Thyroid gland (tissue), 4 donors: Measurements from ENCODE around the gene HCN2.

ENCODE experiments used
- CTCF ChIP-seq, 6 experiments: fragments of 200-600 bp in 3 of 6; fragments of 450-650 bp in 3 of 6; sonication (generic) in 3 of 6; IDR thresholded peaks; one replicate each; pipeline ENCODE4 v1.5.1; 2016 to 2019; ENCODE audit warnings: antibody characterized with exemption in 6 of 6, mild to moderate bottlenecking in 2 of 6, inconsistent platforms in 1 of 6, moderate library complexity in 1 of 6
- POLR2A ChIP-seq, 2 donors: fragments of 450-650 bp; IDR thresholded peaks; one replicate each; pipeline ENCODE4 v1.6.1; 2017; ENCODE audit warnings: antibody characterized with exemption in 2 of 2, mild to moderate bottlenecking in 2 of 2, moderate library complexity in 1 of 2

- no peak for TF ChIP-seq POLR2A (IDR thresholded peaks at IDR 0.05)
- no peak for TF ChIP-seq CTCF (IDR thresholded peaks at IDR 0.05)
These were observed 67.3 kb downstream of the HCN2 start for GRCh38 chr19:656751-657559.
